Measurements from ENCODE around the gene ZFP91. TPM values are rescaled to one million over a fixed set of nuclear protein-coding genes. Genes with fewer than 3 reads are reported as not detected.

Gene ZFP91
- total RNA-seq, 4 donors from 2014 or later: 38.6 to 62.0 (median 56.2) TPM

GRCh38 chr11:58606930-58607714 is 28.3 kb downstream of the ZFP91 start:
- Histone ChIP-seq H3K4me1 (peaks cover 3 to 34% (median 21%) of the 10 kb centered on the region in 4 donors), H3K9me3 (no peaks in the 10 kb centered on the region), H3K27ac (no peak overlapping the region), H3K4me3 (no peak overlapping the region), H3K36me3 (peaks cover 0 to 20% (median 9%) of the 10 kb centered on the region in 4 donors), H3K27me3 (no peaks in the 10 kb centered on the region)
- no peak for DNase-seq
- TF ChIP-seq POLR2AphosphoS5 (IDR thresholded peaks at IDR 0.05) (no peak), EP300 (IDR thresholded peaks at IDR 0.05; ENCODE audit: low read depth) (no peak), CTCF (IDR thresholded peaks at IDR 0.05) (no peak), POLR2A (IDR thresholded peaks at IDR 0.05) (no peak)
- 77 to 81% methylated on average over 4 of the region's 4 CpGs for WGBS, 2 donors (ENCODE audit: low coverage in 1 of 2)
- intact Hi-C loops (cut with DNase I; ENCODE audit: low total_unique reads) (no loop called here), in situ Hi-C loops (cut with MboI; ENCODE audit: low pct_ligation_motif_present in 1 of 4, low pct_unique_long_range_greater_than_20kb in 1 of 4, low sequenced_read_pairs in 3 of 4) (no loop called here)

GRCh38 chr11:58608331-58608730 is 29.5 kb downstream of the ZFP91 start:
- 76 to 82% methylated on average over 2 to 5 of the region's 5 CpGs for WGBS, 2 donors (ENCODE audit: low coverage in 1 of 2)
- no peak for DNase-seq
- Histone ChIP-seq H3K4me1 (peaks cover 3 to 34% (median 21%) of the 10 kb centered on the region in 4 donors), H3K36me3 (peaks cover 0 to 33% (median 13%) of the 10 kb centered on the region in 4 donors), H3K4me3 (no peak overlapping the region), H3K27me3 (no peaks in the 10 kb centered on the region), H3K9me3 (no peaks in the 10 kb centered on the region), H3K27ac (no peak overlapping the region)
- intact Hi-C loops (cut with DNase I; ENCODE audit: low total_unique reads) (no loop called here), in situ Hi-C loops (cut with MboI; ENCODE audit: low pct_ligation_motif_present in 1 of 4, low pct_unique_long_range_greater_than_20kb in 1 of 4, low sequenced_read_pairs in 3 of 4) (no loop called here)
- no peak for TF ChIP-seq POLR2A (IDR thresholded peaks at IDR 0.05)

GRCh38 chr11:58609723-58610122 is 30.9 kb downstream of the ZFP91 start:
- no peak overlapping the region for H3K27ac ChIP-seq
- peaks cover 3 to 31% (median 19%) of the 10 kb centered on the region in 4 donors for H3K4me1 ChIP-seq
- DNase-seq: no peak
- intact Hi-C loops (cut with DNase I; ENCODE audit: low total_unique reads) (no loop called here), in situ Hi-C loops (cut with MboI; ENCODE audit: low pct_ligation_motif_present in 1 of 4, low pct_unique_long_range_greater_than_20kb in 1 of 4, low sequenced_read_pairs in 3 of 4) (no loop called here)
- TF ChIP-seq CTCF (IDR thresholded peaks at IDR 0.05) (no peak), POLR2A (IDR thresholded peaks at IDR 0.05) (no peak), POLR2AphosphoS5 (IDR thresholded peaks at IDR 0.05) (no peak), EP300 (IDR thresholded peaks at IDR 0.05; ENCODE audit: low read depth) (no peak)
- no peak overlapping the region for H3K4me3 ChIP-seq
- no peaks in the 10 kb centered on the region for H3K9me3 ChIP-seq
- H3K36me3 ChIP-seq: peaks cover 0 to 46% (median 19%) of the 10 kb centered on the region in 4 donors
- 40 to 89% methylated on average over 1 to 8 of the region's 8 CpGs for WGBS, 2 donors (ENCODE audit: low coverage in 1 of 2)
- H3K27me3 ChIP-seq: no peaks in the 10 kb centered on the region

GRCh38 chr11:58613228-58613627 is 34.4 kb downstream of the ZFP91 start:
- H3K27me3 ChIP-seq: no peaks in the 10 kb centered on the region
- peaks cover 0 to 74% (median 29%) of the 10 kb centered on the region in 4 donors for H3K36me3 ChIP-seq
- H3K4me3 ChIP-seq: no peak overlapping the region
- no peak for TF ChIP-seq POLR2AphosphoS5 (IDR thresholded peaks at IDR 0.05)
- no peak for TF ChIP-seq EP300 (IDR thresholded peaks at IDR 0.05; ENCODE audit: low read depth)
- TF ChIP-seq POLR2A (IDR thresholded peaks at IDR 0.05): no peak
- TF ChIP-seq CTCF (IDR thresholded peaks at IDR 0.05): no peak
- H3K27ac ChIP-seq: no peak overlapping the region
- H3K9me3 ChIP-seq: no peaks in the 10 kb centered on the region
- no peaks in the 10 kb centered on the region for H3K4me1 ChIP-seq
- in situ Hi-C loops (cut with MboI; ENCODE audit: low pct_ligation_motif_present in 1 of 4, low pct_unique_long_range_greater_than_20kb in 1 of 4, low sequenced_read_pairs in 3 of 4) (no loop called here), intact Hi-C loops (cut with DNase I; ENCODE audit: low total_unique reads) (no loop called here)
- DNase-seq: no peak
- WGBS, 2 donors (ENCODE audit: low coverage in 1 of 2): 86 to 91% methylated on average over 1 to 2 of the region's 2 CpGs

Data from transverse colon (tissue), 4 donors.